Astrocyte of the spinal cord (primary cell): ENCODE data around the gene HIVEP3.

Source experiments
- DNase-seq: peaks from one replicate; pipeline ENCODE4 v3.0.0; 2011; ENCODE audit warnings: low read depth, low spot score
- H3K4me3 ChIP-seq: 2 replicates; pipeline ENCODE4 v1.5.1; 2011; ENCODE audit warnings: low read depth, mild to moderate bottlenecking, low read length, moderate library complexity
- in situ Hi-C: cut with HindIII; loops from 2 replicates; pipeline ENCODE4 v1.10.0; 2017; ENCODE audit warnings: low sequenced_read_pairs
- TF ChIP-seq, protein P1 (sequence below): IDR thresholded peaks from 2 replicates; pipeline ENCODE4 v1.5.1; 2012; ENCODE audit warnings: low read depth, mild to moderate bottlenecking, low read length, inconsistent platforms

HIVEP3 gene

GRCh38 chr1:41611068-41611931, 307.4 kb downstream of the HIVEP3 start:
- DNase-seq = no peak
- in situ Hi-C loops = no loop called here

GRCh38 chr1:41610361-41610760, 308.4 kb downstream of the HIVEP3 start:
- no peak for DNase-seq
- H3K4me3 ChIP-seq = no peak overlapping the region
- in situ Hi-C loops = no loop called here
- TF ChIP-seq, protein P1, sequence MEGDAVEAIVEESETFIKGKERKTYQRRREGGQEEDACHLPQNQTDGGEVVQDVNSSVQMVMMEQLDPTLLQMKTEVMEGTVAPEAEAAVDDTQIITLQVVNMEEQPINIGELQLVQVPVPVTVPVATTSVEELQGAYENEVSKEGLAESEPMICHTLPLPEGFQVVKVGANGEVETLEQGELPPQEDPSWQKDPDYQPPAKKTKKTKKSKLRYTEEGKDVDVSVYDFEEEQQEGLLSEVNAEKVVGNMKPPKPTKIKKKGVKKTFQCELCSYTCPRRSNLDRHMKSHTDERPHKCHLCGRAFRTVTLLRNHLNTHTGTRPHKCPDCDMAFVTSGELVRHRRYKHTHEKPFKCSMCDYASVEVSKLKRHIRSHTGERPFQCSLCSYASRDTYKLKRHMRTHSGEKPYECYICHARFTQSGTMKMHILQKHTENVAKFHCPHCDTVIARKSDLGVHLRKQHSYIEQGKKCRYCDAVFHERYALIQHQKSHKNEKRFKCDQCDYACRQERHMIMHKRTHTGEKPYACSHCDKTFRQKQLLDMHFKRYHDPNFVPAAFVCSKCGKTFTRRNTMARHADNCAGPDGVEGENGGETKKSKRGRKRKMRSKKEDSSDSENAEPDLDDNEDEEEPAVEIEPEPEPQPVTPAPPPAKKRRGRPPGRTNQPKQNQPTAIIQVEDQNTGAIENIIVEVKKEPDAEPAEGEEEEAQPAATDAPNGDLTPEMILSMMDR = no peak

More at GRCh38 chr1:41611068-41611931, 307.4 kb downstream of the HIVEP3 start:
- TF ChIP-seq, protein P1 = no peak
- no peak overlapping the region for H3K4me3 ChIP-seq

DNA sequence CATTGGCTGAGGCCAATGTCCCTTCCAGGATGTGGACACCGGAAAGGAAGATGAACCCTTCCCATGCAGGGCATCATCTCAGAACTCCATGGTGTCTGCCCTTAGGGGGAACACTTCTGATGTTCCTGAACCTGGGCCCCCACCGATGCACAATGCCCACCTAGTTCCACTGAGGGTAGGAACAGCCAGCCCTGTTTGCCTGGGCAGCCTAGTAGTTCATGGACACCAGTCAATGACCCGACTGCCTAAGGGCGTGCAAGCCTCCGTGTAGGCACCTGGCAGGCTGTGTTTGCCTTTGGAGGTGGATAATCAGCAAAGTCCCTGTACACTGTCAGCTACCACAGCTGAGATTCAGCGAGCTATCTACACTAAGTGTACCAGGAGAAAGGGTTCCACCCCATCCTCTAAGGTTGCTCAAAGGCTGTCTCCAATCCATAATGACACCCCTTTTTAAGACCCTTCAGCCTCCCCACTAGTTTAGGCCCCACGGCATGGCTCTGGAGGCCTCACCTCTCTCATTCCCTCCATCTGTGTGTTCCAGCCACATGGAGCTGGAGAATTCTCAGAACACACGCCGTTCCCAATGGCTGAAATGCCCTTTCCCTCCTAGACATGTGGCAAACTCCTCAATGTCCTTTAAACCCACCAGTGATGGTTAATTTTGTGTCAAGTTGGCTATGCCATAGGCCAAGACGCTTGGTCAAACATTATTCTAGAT, 309.4 kb downstream of the HIVEP3 start:
- in situ Hi-C loops = no loop called here
- TF ChIP-seq, protein P1 = no peak
- no peak overlapping the region for H3K4me3 ChIP-seq
- no peak for DNase-seq

DNA sequence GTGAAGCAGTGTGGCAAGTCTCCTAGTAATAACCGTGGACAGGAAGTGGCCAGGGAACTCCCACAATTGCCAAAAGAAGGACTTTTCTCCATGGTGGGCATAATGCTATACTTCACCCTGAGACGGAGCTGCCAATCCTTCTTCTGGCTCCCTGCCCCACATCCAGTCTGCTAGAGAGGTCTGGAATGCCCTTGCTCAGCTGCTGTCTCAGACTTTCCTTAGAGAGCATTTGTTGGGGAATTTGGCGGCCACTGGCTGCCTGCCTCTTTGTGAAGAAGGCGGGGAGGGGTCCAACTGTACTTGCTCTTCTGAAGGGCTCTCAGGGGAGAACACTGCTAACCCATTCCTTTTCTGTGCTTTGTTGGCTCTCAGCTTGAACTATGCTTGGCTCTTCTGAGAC, 310.5 kb downstream of the HIVEP3 start:
- TF ChIP-seq, protein P1 = no peak
- H3K4me3 ChIP-seq = no peak overlapping the region
- peak; percentile 38 for DNase-seq
- in situ Hi-C loops = no loop called here

- TF ChIP-seq, protein P1 = no peak
- in situ Hi-C loops = no loop called here
- DNase-seq = no peak
- H3K4me3 ChIP-seq = no peak overlapping the region
These were observed 310.9 kb downstream of the HIVEP3 start for GRCh38 chr1:41607808-41608207.

GRCh38 chr1:41599912-41600311, 318.8 kb downstream of the HIVEP3 start:
- peak; percentile 35 for DNase-seq
- in situ Hi-C loops = no loop called here
- TF ChIP-seq, protein P1 = peak; percentile 73
- no peak overlapping the region for H3K4me3 ChIP-seq
